WTC11 (cell line): ENCODE results near the gene COL20A1. TPM values are rescaled to one million over a fixed set of nuclear protein-coding genes. Genes with fewer than 3 reads are reported as not detected.
A peak's percentile ranks its signal among the peaks of the same experiment; 100 is the strongest.

Experiments
- ATAC-seq: fragments of 200-7000 bp; cut with Tn5 transposase; 2 replicates; pipeline ENCODE4 v1.10.0; 2021; ENCODE audit warnings: mild to moderate bottlenecking, moderate library complexity
- CTCF ChIA-PET: fragments of 300-600 bp; sonication (Branson Sonifier 250); formaldehyde crosslinking; loops from one replicate; lab custom pipeline; 2021; ENCODE audit warnings: antibody characterized with exemption; lab: Charles Lee
- POLR2A ChIA-PET: fragments of 350-600 bp; sonication (Branson Sonifier 250); formaldehyde crosslinking; loops from one replicate; lab custom pipeline; 2021; ENCODE audit warnings: antibody characterized with exemption; lab: Charles Lee
- DNase-seq: peaks from one replicate; pipeline ENCODE4 v3.0.0; 2021; ENCODE audit warnings: low spot score
- H3K27ac Mint-ChIP-seq: 2 replicates; pipeline ENCODE4 v1.8.0; 2021; ENCODE audit warnings: mixed read lengths
- H3K27me3 Mint-ChIP-seq: 2 replicates; pipeline ENCODE4 v1.8.0; 2021; ENCODE audit warnings: low read depth, mild to moderate bottlenecking, moderate library complexity, mixed read lengths
- H3K36me3 Mint-ChIP-seq: 2 replicates; pipeline ENCODE4 v1.8.0; 2021; ENCODE audit warnings: mixed read lengths
- H3K4me1 Mint-ChIP-seq: 2 replicates; pipeline ENCODE4 v1.8.0; 2022; ENCODE audit warnings: mixed read lengths
- H3K4me3 Mint-ChIP-seq: 2 replicates; pipeline ENCODE4 v1.8.0; 2021; ENCODE audit warnings: mild to moderate bottlenecking, moderate library complexity, mixed read lengths
- H3K9me3 Mint-ChIP-seq: 2 replicates; pipeline ENCODE4 v1.8.0; 2021; ENCODE audit warnings: mixed read lengths
- AR ChIP-seq: fragments of 250-450 bp; sonication (Bioruptor Pico); IDR thresholded peaks from 2 replicates; pipeline ENCODE4 v1.9.0; 2021; ENCODE audit warnings: mild to moderate bottlenecking
- ATF2 ChIP-seq: sonication (generic); formaldehyde crosslinking; IDR thresholded peaks from 2 replicates; pipeline ENCODE4 v1.8.1; 2022; ENCODE audit warnings: low read depth, missing genetic modification reagents, borderline replicate concordance
- FOXJ3 ChIP-seq: sonication (generic); formaldehyde crosslinking; IDR thresholded peaks from 2 replicates; pipeline ENCODE4 v1.9.0; 2021; ENCODE audit warnings: missing genetic modification reagents, mild to moderate bottlenecking, borderline replicate concordance
- HMGA2 ChIP-seq: fragments of 250-450 bp; sonication (Bioruptor Pico); IDR thresholded peaks from 2 replicates; pipeline ENCODE4 v1.4.0; 2021; ENCODE audit warnings: mild to moderate bottlenecking, moderate library complexity
- IRF2 ChIP-seq: sonication (generic); formaldehyde crosslinking; IDR thresholded peaks from 2 replicates; pipeline ENCODE4 v1.8.0; 2022; ENCODE audit warnings: low read depth, missing genetic modification reagents, borderline replicate concordance
- JUN ChIP-seq: sonication (generic); formaldehyde crosslinking; IDR thresholded peaks from 2 replicates; pipeline ENCODE4 v1.8.0; 2023; ENCODE audit warnings: mild to moderate bottlenecking, missing genetic modification reagents
- NFATC4 ChIP-seq: fragments of 250-450 bp; sonication (Bioruptor Pico); IDR thresholded peaks from 2 replicates; pipeline ENCODE4 v1.9.0; 2021; ENCODE audit warnings: mild to moderate bottlenecking
- NR3C1 ChIP-seq: sonication (generic); formaldehyde crosslinking; conservative IDR thresholded peaks from 2 replicates; pipeline ENCODE4 v1.8.1; 2023; ENCODE audit warnings: low read depth, mild to moderate bottlenecking, missing genetic modification reagents
- TCF7 ChIP-seq: sonication (generic); formaldehyde crosslinking; IDR thresholded peaks from 2 replicates; pipeline ENCODE4 v1.8.0; 2022; ENCODE audit warnings: mild to moderate bottlenecking, low read depth, missing genetic modification reagents, moderate library complexity
- ZNF121 ChIP-seq: sonication (generic); formaldehyde crosslinking; IDR thresholded peaks from 2 replicates; pipeline ENCODE4 v1.8.0; 2023; ENCODE audit warnings: missing genetic modification reagents
- ZNF138 ChIP-seq: sonication (generic); formaldehyde crosslinking; conservative IDR thresholded peaks from 2 replicates; pipeline ENCODE4 v1.8.1; 2022; ENCODE audit warnings: mild to moderate bottlenecking, moderate library complexity, missing genetic modification reagents
- ZNF263 ChIP-seq: sonication (generic); formaldehyde crosslinking; IDR thresholded peaks from 2 replicates; pipeline ENCODE4 v1.8.1; 2022; ENCODE audit warnings: low read depth, mild to moderate bottlenecking, moderate library complexity, missing genetic modification reagents
- ZNF671 ChIP-seq: fragments of 250-450 bp; sonication (Bioruptor Pico); IDR thresholded peaks from 2 replicates; pipeline ENCODE4 v1.8.0; 2021; ENCODE audit warnings: mild to moderate bottlenecking
- total RNA-seq: library from RNA; stranded (reverse); gene quantifications from 3 replicates; pipeline ENCODE4 v1.2.3, GENCODE V29; 2021

COL20A1 gene
- total RNA-seq, 1 experiment from 2014 or later: 1.3 TPM

- TF ChIP-seq AR (CRISPR knock-in tag): no peak
- TF ChIP-seq TCF7: no peak
Observed at GRCh38 chr20:63316502-63316921, 23.5 kb downstream of the COL20A1 start (continued).

GRCh38 chr20:63317061-63317460 is 24.1 kb downstream of the COL20A1 start:
- no peak for TF ChIP-seq JUN
- TF ChIP-seq ZNF121 (CRISPR knock-in tag): peak; percentile 74; the same call in 1 of the 2 replicates
- DNase-seq: no peak
- Mint-ChIP-seq H3K4me1 (no peaks in the 10 kb centered on the region), H3K4me3 (no peak overlapping the region), H3K9me3 (no peaks in the 10 kb centered on the region), H3K27ac (no peak overlapping the region), H3K27me3 (no peaks in the 10 kb centered on the region), H3K36me3 (no peaks in the 10 kb centered on the region)
- no peak for ATAC-seq
- POLR2A ChIA-PET: no interaction called here
- CTCF ChIA-PET: interaction anchor here (0.6 to 2.1 kb wide), 5 partner anchors 8 to 65 kb away, joined by 3 to 13 read pairs (median 5); partner anchors contain the start of gene ARFGAP1

GRCh38 chr20:63317601-63318291 is 24.8 kb downstream of the COL20A1 start:
- H3K36me3 Mint-ChIP-seq: no peaks in the 10 kb centered on the region
- no peaks in the 10 kb centered on the region for H3K27me3 Mint-ChIP-seq
- ATAC-seq (no peak), DNase-seq (no peak)
- CTCF ChIA-PET: interaction anchor here (0.6 to 2.1 kb wide), 5 partner anchors 9 to 64 kb away, joined by 3 to 8 read pairs (median 4); partner anchors contain the start of gene ARFGAP1
- POLR2A ChIA-PET: interaction anchor here (0.6 kb wide), 1 partner anchor 22 kb away, joined by 4 read pairs; no protein-coding TSS in a partner anchor
- H3K4me1 Mint-ChIP-seq: no peaks in the 10 kb centered on the region
- H3K9me3 Mint-ChIP-seq: no peaks in the 10 kb centered on the region
- no peak for TF ChIP-seq NR3C1 (CRISPR knock-in tag)
- no peak for TF ChIP-seq ZNF138 (CRISPR knock-in tag)
- no peak overlapping the region for H3K4me3 Mint-ChIP-seq
- no peak overlapping the region for H3K27ac Mint-ChIP-seq

GRCh38 chr20:63318391-63319163 is 25.6 kb downstream of the COL20A1 start:
- no peak for ATAC-seq
- no peak for TF ChIP-seq NFATC4 (CRISPR knock-in tag)
- no peak for TF ChIP-seq ZNF671 (CRISPR knock-in tag)
- CTCF ChIA-PET: interaction anchor here (1.2 to 2.1 kb wide), 4 partner anchors 9 to 63 kb away, joined by 3 to 8 read pairs (median 4); no protein-coding TSS in a partner anchor
- Mint-ChIP-seq H3K27ac (no peak overlapping the region), H3K27me3 (no peaks in the 10 kb centered on the region), H3K4me3 (no peak overlapping the region), H3K36me3 (no peaks in the 10 kb centered on the region), H3K4me1 (peaks cover 2% of the 10 kb centered on the region; the same call in 1 of the 2 replicates), H3K9me3 (no peaks in the 10 kb centered on the region)
- DNase-seq: no peak
- POLR2A ChIA-PET: interaction anchor here (0.6 kb wide), 1 partner anchor 23 kb away, joined by 4 read pairs; no protein-coding TSS in a partner anchor

- Mint-ChIP-seq H3K9me3 (no peaks in the 10 kb centered on the region), H3K27me3 (no peaks in the 10 kb centered on the region), H3K4me1 (peaks cover 2% of the 10 kb centered on the region; the same call in 1 of the 2 replicates), H3K27ac (no peak overlapping the region), H3K36me3 (no peaks in the 10 kb centered on the region), H3K4me3 (no peak overlapping the region)
- no peak for ATAC-seq
- POLR2A ChIA-PET: no interaction called here
- CTCF ChIA-PET: interaction anchor here (1.2 to 1.3 kb wide), 3 partner anchors 9 to 62 kb away, joined by 3 to 6 read pairs (median 3); no protein-coding TSS in a partner anchor
- DNase-seq: no peak
- TF ChIP-seq HMGA2 (CRISPR knock-in tag) (no peak), ZNF263 (CRISPR knock-in tag) (no peak), AR (CRISPR knock-in tag) (no peak), ATF2 (no peak), IRF2 (CRISPR knock-in tag) (no peak), FOXJ3 (CRISPR knock-in tag) (no peak)
Observed at GRCh38 chr20:63319164-63320040, 26.4 kb downstream of the COL20A1 start.
